Head of caudate nucleus (tissue), 42 donors: ENCODE results near the gene ZNF121.
A peak's percentile ranks its signal among the peaks of the same experiment; 100 is the strongest.
"Not testable (repeated sequence)": the region's sequence is repeated elsewhere in the genome, so short reads cannot be mapped to it uniquely, and the experiment has no call there.

Experiments
- DNase-seq, 42 donors: peaks; one replicate each; pipeline versions ENCODE4 v3.0.0 to v3.0.0-alpha.2; 2020 to 2021; ENCODE audit warnings: mixed read lengths in 7 of 42
- intact Hi-C: fragments of 100-400 bp; cut with DNase I; formaldehyde crosslinking; loops from one replicate; pipeline ENCODE4 v1.15.0; 2022

ZNF121 gene

GRCh38 chr19:9541281-9541680 is 43.0 kb downstream of the ZNF121 start:
- intact Hi-C loops, DNase-seq: not testable (repeated sequence)

GRCh38 chr19:9539921-9540320 is 44.4 kb downstream of the ZNF121 start:
- DNase-seq, intact Hi-C loops: not testable (repeated sequence)

DNA sequence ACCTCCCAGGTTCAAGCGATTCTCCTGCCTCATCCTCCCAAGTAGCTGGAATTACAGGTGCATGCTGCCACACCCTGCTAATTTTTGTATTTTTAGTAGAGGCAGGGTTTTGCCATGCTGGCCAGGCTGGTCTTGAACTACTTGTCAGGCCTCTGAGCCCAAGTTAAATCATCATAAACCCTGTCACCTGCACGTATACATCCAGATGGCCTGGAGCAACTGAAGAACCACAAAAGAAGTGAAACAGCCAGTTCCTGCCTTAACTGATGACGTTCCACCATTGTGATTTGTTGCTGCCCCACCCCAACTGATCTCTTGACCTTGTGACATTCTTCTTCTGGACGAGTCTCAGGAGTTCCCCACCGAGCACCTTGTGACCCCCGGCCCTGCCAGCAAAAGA is 45.1 kb downstream of the ZNF121 start:
- DNase-seq, intact Hi-C loops: not testable (repeated sequence)

GRCh38 chr19:9538183-9539058 is 45.9 kb downstream of the ZNF121 start, which contains the start of gene ZNF426:
Gene ZNF426 (minus strand): TSS chr19:9538645. CDS start chr19:9536232, 2,413 bp downstream.
- DNase-seq = peak; percentile 79 to 95 (median 89)
- intact Hi-C loops = no loop called here

GRCh38 chr19:9535934-9536333 is 48.4 kb downstream of the ZNF121 start:
- no peak for DNase-seq
- intact Hi-C loops = no loop called here

GRCh38 chr19:9531933-9532332 is 52.4 kb downstream of the ZNF121 start:
- intact Hi-C loops = no loop called here
- no peak for DNase-seq

- intact Hi-C loops = no loop called here
- no peak for DNase-seq
Observed at GRCh38 chr19:9528757-9529336, 55.5 kb downstream of the ZNF121 start.

GRCh38 chr19:9523885-9524474 is 60.3 kb downstream of the ZNF121 start:
- DNase-seq = no peak
- intact Hi-C loops = no loop called here
